Measurements from ENCODE around the gene UBE2Q1. TPM values are rescaled to one million over a fixed set of nuclear protein-coding genes. Genes with fewer than 3 reads are reported as not detected.

UBE2Q1 gene
- total RNA-seq, 4 donors from 2014 or later, result 25.6 to 37.1 (median 31.9) TPM

- no peak for DNase-seq (ENCODE audit: low spot score)
- no peak for TF ChIP-seq CTCF (IDR thresholded peaks at IDR 0.05)
- no peak for ATAC-seq (ENCODE audit: low FRiP score)
Observed at GRCh38 chr1:154578058-154578418, 19.6 kb upstream of the UBE2Q1 start.

GRCh38 chr1:154577346-154578057 is 19.0 kb upstream of the UBE2Q1 start:
- TF ChIP-seq CTCF (IDR thresholded peaks at IDR 0.05), result no peak
- ATAC-seq (ENCODE audit: low FRiP score), result no peak
- DNase-seq (ENCODE audit: low spot score), result no peak

- no peak for DNase-seq (ENCODE audit: low spot score)
- no peak for TF ChIP-seq CTCF (IDR thresholded peaks at IDR 0.05)
- no peak for ATAC-seq (ENCODE audit: low FRiP score)
Observed at GRCh38 chr1:154575951-154576566, 17.6 kb upstream of the UBE2Q1 start.

GRCh38 chr1:154575147-154575927 is 16.9 kb upstream of the UBE2Q1 start:
- ATAC-seq (ENCODE audit: low FRiP score), result no peak
- no peak for DNase-seq (ENCODE audit: low spot score)
- no peak for TF ChIP-seq CTCF (IDR thresholded peaks at IDR 0.05)

GRCh38 chr1:154574716-154575115 is 16.3 kb upstream of the UBE2Q1 start:
- ATAC-seq (ENCODE audit: low FRiP score) (no peak), DNase-seq (ENCODE audit: low spot score) (no peak)
- no peak for TF ChIP-seq CTCF (IDR thresholded peaks at IDR 0.05)

- DNase-seq (ENCODE audit: low spot score) (no peak), ATAC-seq (ENCODE audit: low FRiP score) (no peak)
- no peak for TF ChIP-seq CTCF (IDR thresholded peaks at IDR 0.05)
Observed at GRCh38 chr1:154573168-154573510, 14.7 kb upstream of the UBE2Q1 start.

All from omental fat pad (tissue), 4 donors.